HCT116 (cell line): ENCODE results near the gene VEGFA. TPM values are rescaled to one million over a fixed set of nuclear protein-coding genes. Genes with fewer than 3 reads are reported as not detected.

ENCODE experiments used
- ATAC-seq: fragments of 200-7000 bp; cut with Tn5 transposase; 2 replicates; pipeline ENCODE4 v1.9.1; 2020; ENCODE audit warnings: mild to moderate bottlenecking, moderate library complexity
- BruUV-seq: library from RNA; stranded (reverse); fragments of 400-500 nt; replicated peaks from 2 replicates; lab custom pipeline; 2021; lab: Mats Ljungman, UMichigan
- CTCF ChIA-PET: fragments of 300-600 bp; sonication (Branson Sonifier 250); formaldehyde crosslinking; loops from one replicate; lab custom pipeline; 2021; ENCODE audit warnings: antibody characterized with exemption; lab: Charles Lee
- POLR2A ChIA-PET: fragments of 300-600, 350-600 bp; sonication (Branson Sonifier 250); formaldehyde crosslinking; loops from one replicate; lab custom pipeline; 2021; ENCODE audit warnings: antibody characterized with exemption; lab: Charles Lee
- RAD21 ChIA-PET, 2 experiments: fragments of 300-600 bp; sonication (Branson Sonifier 250); formaldehyde crosslinking; loops; one replicate each; lab custom pipeline; 2023; ENCODE audit warnings: low total read pairs in 2 of 2; ENCODE audit not compliant: uncharacterized antibody in 2 of 2, unreplicated experiment in 2 of 2, low non-redundant PET in 1 of 2; lab: Charles Lee
- DNase-seq: peaks from one replicate; pipeline ENCODE4 v3.0.0-alpha.2; 2010; ENCODE audit warnings: low read depth, low spot score
- H2AFZ ChIP-seq: fragments of 200-600 bp; shearing (Covaris generic), sonication (generic); 2 replicates; pipeline ENCODE4 v1.6.1; 2017; ENCODE audit warnings: low read depth, mixed run types, mixed read lengths, antibody characterized with exemption, low read length; ENCODE audit not compliant: poor library complexity, severe bottlenecking
- H3K27ac ChIP-seq: 2 replicates; pipeline ENCODE4 v1.5.1; 2012; ENCODE audit warnings: low read depth, low read length
- H3K27me3 ChIP-seq: fragments of 200-600 bp; sonication (generic); 2 replicates; pipeline ENCODE4 v1.6.1; 2016; ENCODE audit warnings: mixed run types, low read length, mixed read lengths; ENCODE audit not compliant: insufficient read depth
- H3K36me3 ChIP-seq, 2 experiments: fragments of 200-500 bp in 1 of 2; fragments of 200-600 bp in 1 of 2; sonication (Bioruptor generic) in 1 of 2; sonication (generic) in 1 of 2; 2 replicates each; pipeline versions ENCODE4 v1.5.1 to v1.6.1; 2014 to 2016; ENCODE audit warnings: low read length in 2 of 2, inconsistent platforms in 1 of 2, mixed read lengths in 1 of 2, mixed run types in 1 of 2; ENCODE audit not compliant: insufficient read depth in 2 of 2, control insufficient read depth in 1 of 2
- H3K4me1 ChIP-seq, 2 experiments: fragments of 200-600 bp in 1 of 2; sonication (generic) in 1 of 2; 2 replicates each; pipeline versions ENCODE4 v1.5.1 to v1.6.1; 2012 to 2017; ENCODE audit warnings: low read length in 2 of 2, inconsistent platforms in 1 of 2, mild to moderate bottlenecking in 1 of 2, mixed read lengths in 1 of 2, mixed run types in 1 of 2, moderate library complexity in 1 of 2; ENCODE audit not compliant: insufficient read depth in 2 of 2, control insufficient read depth in 1 of 2
- H3K4me2 ChIP-seq: fragments of 200-600 bp; sonication (generic); 2 replicates; pipeline ENCODE4 v1.6.1; 2017; ENCODE audit warnings: mixed run types, low read length, mixed read lengths
- H3K4me3 ChIP-seq, 2 experiments: fragments of 200-600 bp in 1 of 2; sonication (generic) in 1 of 2; replicated peaks in 1 of 2; 2 replicates each; pipeline ENCODE4 v1.5.1; 2011 to 2016; ENCODE audit warnings: low read length in 2 of 2, control low read depth in 1 of 2, low read depth in 1 of 2, mild to moderate bottlenecking in 1 of 2, mixed read lengths in 1 of 2, mixed run types in 1 of 2
- H3K79me2 ChIP-seq: fragments of 200-600 bp; sonication (generic); 2 replicates; pipeline ENCODE4 v1.6.1; 2017; ENCODE audit warnings: mild to moderate bottlenecking, mixed run types, low read length, moderate library complexity, mixed read lengths; ENCODE audit not compliant: insufficient read depth
- H3K9ac ChIP-seq: fragments of 200-600 bp; sonication (generic); 2 replicates; pipeline ENCODE4 v1.6.1; 2016; ENCODE audit warnings: low read length, mixed read lengths
- H3K9me2 ChIP-seq: fragments of 200-600 bp; sonication (generic), shearing (Covaris generic); 2 replicates; pipeline ENCODE4 v1.6.1; 2017; ENCODE audit warnings: mixed run types, mild to moderate bottlenecking, moderate library complexity; ENCODE audit not compliant: insufficient read depth
- H3K9me3 ChIP-seq, 2 experiments: fragments of 200-500 bp in 1 of 2; fragments of 200-600 bp in 1 of 2; sonication (Bioruptor generic) in 1 of 2; sonication (generic) in 1 of 2; 2 replicates each; pipeline ENCODE4 v1.6.1; 2014 to 2017; ENCODE audit warnings: low read length in 2 of 2, mixed read lengths in 2 of 2, inconsistent platforms in 1 of 2, low read depth in 1 of 2, mild to moderate bottlenecking in 1 of 2, mixed run types in 1 of 2, moderate library complexity in 1 of 2; ENCODE audit not compliant: control insufficient read depth in 1 of 2, insufficient read depth in 1 of 2
- H4K20me1 ChIP-seq: fragments of 200-600 bp; sonication (generic), shearing (Covaris generic); 2 replicates; pipeline ENCODE4 v1.6.1; 2017; ENCODE audit warnings: mixed run types, mild to moderate bottlenecking, moderate library complexity; ENCODE audit not compliant: insufficient read depth
- CBX3 ChIP-seq: IDR thresholded peaks from 2 replicates; pipeline ENCODE4 v1.6.1; 2012; ENCODE audit warnings: low read depth
- CTCF ChIP-seq, 3 experiments: fragments of 200-600 bp in 1 of 3; sonication (generic) in 1 of 3; IDR thresholded peaks in 2 of 3; conservative IDR thresholded peaks in 1 of 3; 2 replicates each; pipeline ENCODE4 v1.5.1; 2012 to 2017; ENCODE audit warnings: low read depth in 2 of 3, low read length in 2 of 3, antibody characterized with exemption in 1 of 3, borderline replicate concordance in 1 of 3, control low read depth in 1 of 3, mild to moderate bottlenecking in 1 of 3, mixed read lengths in 1 of 3, mixed run types in 1 of 3, moderate library complexity in 1 of 3; ENCODE audit not compliant: insufficient read depth in 1 of 3
- ZBTB33 ChIP-seq: IDR thresholded peaks from 2 replicates; pipeline ENCODE4 v1.6.1; 2011; ENCODE audit warnings: mild to moderate bottlenecking, low read length, moderate library complexity; ENCODE audit not compliant: insufficient replicate concordance; ENCODE audit errors: extremely low read depth
- intact Hi-C: fragments of 100-400 bp; cut with micrococcal nuclease; formaldehyde crosslinking; loops from 2 replicates; pipeline ENCODE4 v1.10.0; 2022
- total RNA-seq: library from RNA; stranded (reverse); gene quantifications from one replicate; pipeline ENCODE4 v1.2.1, GENCODE V29; 2021; ENCODE audit not compliant: unreplicated experiment

Gene VEGFA
- total RNA-seq, 1 experiment from 2014 or later, result 112 TPM

GRCh38 chr6:43834528-43835155 lies 64.6 kb downstream of the VEGFA start:
- ChIA-PET RAD21 (no interaction called here), CTCF (no interaction called here), POLR2A (no interaction called here)
- Histone ChIP-seq H3K9me2 (no peaks in the 10 kb centered on the region), H3K27me3 (no peaks in the 10 kb centered on the region), H2AFZ (no peak overlapping the region), H3K4me1 (peaks cover 8 to 22% of the 10 kb centered on the region in 2 experiments), H3K4me2 (no peak overlapping the region), H3K4me3 (no peak overlapping the region), H3K36me3 (no peaks in the 10 kb centered on the region), H3K79me2 (no peaks in the 10 kb centered on the region), H3K9me3 (no peaks in the 10 kb centered on the region), H3K27ac (no peak overlapping the region), H3K9ac (no peak overlapping the region), H4K20me1 (no peaks in the 10 kb centered on the region)
- no peak for ATAC-seq
- intact Hi-C loops, result loop anchor here (5.0 kb wide), 1 partner anchor 62 kb away; the partner anchor contains the start of gene VEGFA
- DNase-seq, result no peak
- BruUV-seq, result no TSS peak
- TF ChIP-seq CTCF (IDR thresholded peaks at IDR 0.05 in 2 of 3, conservative IDR thresholded peaks at IDR 0.05 in 1 of 3; ENCODE audit: borderline replicate concordance in 1 of 3, insufficient read depth in 1 of 3, low read depth in 2 of 3, low read length in 2 of 3), result no peak

- BruUV-seq, result no TSS peak
- POLR2A ChIA-PET, result no interaction called here
- TF ChIP-seq ZBTB33 (no peak), CBX3 (no peak)
These were observed 65.9 kb downstream of the VEGFA start for GRCh38 chr6:43835872-43836419.

More at GRCh38 chr6:43835872-43836419, 65.9 kb downstream of the VEGFA start:
- Histone ChIP-seq H3K36me3 (no peaks in the 10 kb centered on the region), H4K20me1 (no peaks in the 10 kb centered on the region), H3K4me3 (no peak overlapping the region), H3K9me3 (no peaks in the 10 kb centered on the region), H3K79me2 (no peaks in the 10 kb centered on the region), H3K27me3 (no peaks in the 10 kb centered on the region), H3K9ac (no peak overlapping the region), H2AFZ (no peak overlapping the region), H3K4me2 (no peak overlapping the region), H3K4me1 (peaks cover 8 to 22% of the 10 kb centered on the region in 2 experiments), H3K27ac (no peak overlapping the region), H3K9me2 (no peaks in the 10 kb centered on the region)
- ATAC-seq (no peak), DNase-seq (no peak)
- CTCF ChIA-PET, result no interaction called here
- RAD21 ChIA-PET, result no interaction called here
- intact Hi-C loops, result loop anchor here (5.0 kb wide), 1 partner anchor 64 kb away; the partner anchor contains the start of gene VEGFA
